BLaER1 treated with 17β-estradiol and CSF1 and Interleukin-3, amounts not matched to agents 10 nM and 100 nM (cell line): ENCODE results near the gene ETS2.

Experiments
- H3K27ac ChIP-seq, 11 experiments: shearing (Covaris generic); formaldehyde crosslinking; 2 replicates each; pipeline ENCODE4 v1.8.1; 2022
- H3K27me3 ChIP-seq, 11 experiments: shearing (Covaris generic); formaldehyde crosslinking; 2 replicates each; pipeline ENCODE4 v1.8.1; 2022
- H3K36me3 ChIP-seq, 11 experiments: shearing (Covaris generic); formaldehyde crosslinking; 2 replicates each; pipeline ENCODE4 v1.8.1; 2022
- H3K4me1 ChIP-seq, 10 experiments: shearing (Covaris generic); formaldehyde crosslinking; 2 replicates each; pipeline ENCODE4 v1.8.1; 2022
- H3K4me2 ChIP-seq, 11 experiments: shearing (Covaris generic); formaldehyde crosslinking; 2 replicates each; pipeline ENCODE4 v1.8.1; 2022
- H3K4me3 ChIP-seq, 10 experiments: shearing (Covaris generic); formaldehyde crosslinking; 2 replicates each; pipeline ENCODE4 v1.8.1; 2022
- H3K9ac ChIP-seq, 11 experiments: shearing (Covaris generic); formaldehyde crosslinking; 2 replicates each; pipeline ENCODE4 v1.8.1; 2022
- H3K9me3 ChIP-seq, 11 experiments: shearing (Covaris generic); formaldehyde crosslinking; replicated peaks in 1 of 11; 2 replicates each; pipeline ENCODE4 v1.8.1; 2022
- H4K20me1 ChIP-seq, 11 experiments: shearing (Covaris generic); formaldehyde crosslinking; 2 replicates each; pipeline ENCODE4 v1.8.1; 2022
- Cebpa-rat ChIP-seq, 11 experiments: shearing (Covaris generic); IDR thresholded peaks; 2 replicates each; pipeline ENCODE4 v1.8.1; 2022

The ETS2 gene

GRCh38 chr21:38806153-38806941, 618 bp downstream of the ETS2 start:
- Histone ChIP-seq H3K4me2 (peak overlapping the region; percentile 86 to 97 (median 93)), H3K9ac (peak overlapping the region; percentile 95 to 99 (median 97)), H3K36me3 (peaks cover 17 to 41% (median 37%) of the 10 kb centered on the region in 11 experiments), H3K27me3 (no peaks in the 10 kb centered on the region), H3K9me3 (0 out of 22 replicates have a peak, but pooled peaks cover 0 to 5% (median 0%) of the 10 kb centered on the region in 11 experiments), H4K20me1 (peaks cover 9 to 55% (median 52%) of the 10 kb centered on the region in 11 experiments; a peak in 20 of 22 replicates), H3K27ac (peak overlapping the region; percentile 93 to 98 (median 96)), H3K4me3 (peak overlapping the region; percentile 86 to 99 (median 96)), H3K4me1 (peaks cover 40 to 56% (median 48%) of the 10 kb centered on the region in 10 experiments)
- no peak for TF ChIP-seq Cebpa-rat (IDR thresholded peaks at IDR 0.05)

- Histone ChIP-seq H3K36me3 (peaks cover 22 to 47% (median 43%) of the 10 kb centered on the region in 11 experiments), H3K9ac (peak overlapping the region; percentile 95 to 99 (median 97)), H3K9me3 (peaks cover 0 to 8% (median 0%) of the 10 kb centered on the region in 11 experiments; a peak in 3 of 22 replicates), H3K4me3 (peak overlapping the region; percentile 86 to 99 (median 96)), H3K27me3 (no peaks in the 10 kb centered on the region), H3K27ac (peak overlapping the region; percentile 93 to 98 (median 96)), H4K20me1 (peaks cover 15 to 61% (median 55%) of the 10 kb centered on the region in 11 experiments; a peak in 21 of 22 replicates), H3K4me2 (peak overlapping the region; percentile 86 to 97 (median 93)), H3K4me1 (peaks cover 40 to 57% (median 49%) of the 10 kb centered on the region in 10 experiments)
- no peak for TF ChIP-seq Cebpa-rat (IDR thresholded peaks at IDR 0.05)
Observed at GRCh38 chr21:38806942-38807284, 1.2 kb downstream of the ETS2 start.

- peaks cover 0 to 12% (median 0%) of the 10 kb centered on the region in 11 experiments; a peak in 4 of 22 replicates for H3K9me3 ChIP-seq
- peak overlapping the region; percentile 93 to 98 (median 96); a peak in 21 of 22 replicates for H3K27ac ChIP-seq
- peak overlapping the region; percentile 86 to 97 (median 93) for H3K4me2 ChIP-seq
- H3K27me3 ChIP-seq: no peaks in the 10 kb centered on the region
- H3K9ac ChIP-seq: peak overlapping the region; percentile 95 to 99 (median 97)
- H3K4me1 ChIP-seq: peaks cover 40 to 57% (median 49%) of the 10 kb centered on the region in 10 experiments
- H3K36me3 ChIP-seq: peaks cover 28 to 52% (median 48%) of the 10 kb centered on the region in 11 experiments
- H4K20me1 ChIP-seq: peaks cover 20 to 66% (median 55%) of the 10 kb centered on the region in 11 experiments; a peak in 21 of 22 replicates
- TF ChIP-seq Cebpa-rat (IDR thresholded peaks at IDR 0.05): no peak
- peak overlapping the region; percentile 86 to 99 (median 96) for H3K4me3 ChIP-seq
Observed at GRCh38 chr21:38807441-38807871, 1.7 kb downstream of the ETS2 start.

- Histone ChIP-seq H3K9ac (peak overlapping the region; percentile 95 to 99 (median 97); a peak in 21 of 22 replicates), H3K27ac (peak overlapping the region in 10 of 11 experiments; percentile 93 to 98 (median 96); a peak in 20 of 22 replicates), H3K4me1 (peaks cover 40 to 57% (median 49%) of the 10 kb centered on the region in 10 experiments), H3K4me3 (peak overlapping the region; percentile 86 to 99 (median 96)), H3K27me3 (no peaks in the 10 kb centered on the region), H3K36me3 (peaks cover 33 to 58% (median 53%) of the 10 kb centered on the region in 11 experiments), H3K4me2 (peak overlapping the region; percentile 86 to 97 (median 93)), H4K20me1 (peaks cover 25 to 72% (median 61%) of the 10 kb centered on the region in 11 experiments; a peak in 21 of 22 replicates), H3K9me3 (peaks cover 0 to 15% (median 2%) of the 10 kb centered on the region in 11 experiments; a peak in 8 of 22 replicates)
- no peak for TF ChIP-seq Cebpa-rat (IDR thresholded peaks at IDR 0.05)
Observed at GRCh38 chr21:38807986-38808385, 2.3 kb downstream of the ETS2 start.

- Histone ChIP-seq H3K9me3 (peaks cover 0 to 28% (median 16%) of the 10 kb centered on the region in 11 experiments; a peak in 16 of 22 replicates), H3K4me1 (peaks cover 33 to 50% (median 42%) of the 10 kb centered on the region in 10 experiments), H3K4me3 (peak overlapping the region in 6 of 10 experiments; percentile 12 to 98 (median 94); a peak in 7 of 20 replicates), H3K36me3 (peaks cover 47 to 71% (median 67%) of the 10 kb centered on the region in 11 experiments), H3K27me3 (no peaks in the 10 kb centered on the region), H3K27ac (peak overlapping the region in 7 of 11 experiments; percentile 6 to 94 (median 54); a peak in 13 of 22 replicates), H3K4me2 (peak overlapping the region; percentile 86 to 97 (median 93)), H4K20me1 (peaks cover 32 to 83% (median 62%) of the 10 kb centered on the region in 11 experiments; a peak in 21 of 22 replicates), H3K9ac (peak overlapping the region in 6 of 11 experiments; percentile 6 to 62 (median 37); a peak in 7 of 22 replicates)
- no peak for TF ChIP-seq Cebpa-rat (IDR thresholded peaks at IDR 0.05)
Observed at GRCh38 chr21:38809198-38809878, 3.6 kb downstream of the ETS2 start.

- Histone ChIP-seq H3K4me2 (peak overlapping the region in 7 of 11 experiments; percentile 86 to 97 (median 92); a peak in 9 of 22 replicates), H3K36me3 (peaks cover 56 to 80% (median 76%) of the 10 kb centered on the region in 11 experiments), H3K27me3 (no peaks in the 10 kb centered on the region), H3K4me1 (peaks cover 24 to 41% (median 33%) of the 10 kb centered on the region in 10 experiments), H3K9ac (peak overlapping the region in 1 of 11 experiments; percentile 62; a peak in 2 of 22 replicates), H3K9me3 (peaks cover 0 to 37% (median 24%) of the 10 kb centered on the region in 11 experiments; a peak in 16 of 22 replicates), H3K27ac (peak overlapping the region in 3 of 11 experiments; percentile 68 to 94 (median 69); a peak in 2 of 22 replicates), H3K4me3 (peak overlapping the region in 3 of 10 experiments; percentile 8 to 97 (median 93); a peak in 6 of 20 replicates), H4K20me1 (peaks cover 32 to 90% (median 63%) of the 10 kb centered on the region in 11 experiments; a peak in 21 of 22 replicates)
- no peak for TF ChIP-seq Cebpa-rat (IDR thresholded peaks at IDR 0.05)
Observed at GRCh38 chr21:38810034-38810825, 4.5 kb downstream of the ETS2 start.

GRCh38 chr21:38810826-38811164, 5.1 kb downstream of the ETS2 start:
- Histone ChIP-seq H3K4me1 (peaks cover 25 to 40% (median 33%) of the 10 kb centered on the region in 10 experiments), H3K9ac (no peak overlapping the region)

More at GRCh38 chr21:38810826-38811164, 5.1 kb downstream of the ETS2 start:
- Histone ChIP-seq H4K20me1 (peaks cover 32 to 90% (median 63%) of the 10 kb centered on the region in 11 experiments; a peak in 21 of 22 replicates), H3K4me2 (peak overlapping the region in 3 of 11 experiments; percentile 86 to 97 (median 95); a peak in 5 of 22 replicates), H3K9me3 (peaks cover 0 to 38% (median 27%) of the 10 kb centered on the region in 11 experiments; a peak in 16 of 22 replicates), H3K36me3 (peaks cover 60 to 85% (median 81%) of the 10 kb centered on the region in 11 experiments), H3K4me3 (no peak overlapping the region), H3K27me3 (no peaks in the 10 kb centered on the region), H3K27ac (no peak overlapping the region)
- no peak for TF ChIP-seq Cebpa-rat (IDR thresholded peaks at IDR 0.05)
